ENCODE data around the gene PTPRCAP. TPM values are rescaled to one million over a fixed set of nuclear protein-coding genes. Genes with fewer than 3 reads are reported as not detected.

PTPRCAP gene
- total RNA-seq, 6 donors from 2014 or later = 12.8 to 34.0 (median 18.0) TPM

DNA sequence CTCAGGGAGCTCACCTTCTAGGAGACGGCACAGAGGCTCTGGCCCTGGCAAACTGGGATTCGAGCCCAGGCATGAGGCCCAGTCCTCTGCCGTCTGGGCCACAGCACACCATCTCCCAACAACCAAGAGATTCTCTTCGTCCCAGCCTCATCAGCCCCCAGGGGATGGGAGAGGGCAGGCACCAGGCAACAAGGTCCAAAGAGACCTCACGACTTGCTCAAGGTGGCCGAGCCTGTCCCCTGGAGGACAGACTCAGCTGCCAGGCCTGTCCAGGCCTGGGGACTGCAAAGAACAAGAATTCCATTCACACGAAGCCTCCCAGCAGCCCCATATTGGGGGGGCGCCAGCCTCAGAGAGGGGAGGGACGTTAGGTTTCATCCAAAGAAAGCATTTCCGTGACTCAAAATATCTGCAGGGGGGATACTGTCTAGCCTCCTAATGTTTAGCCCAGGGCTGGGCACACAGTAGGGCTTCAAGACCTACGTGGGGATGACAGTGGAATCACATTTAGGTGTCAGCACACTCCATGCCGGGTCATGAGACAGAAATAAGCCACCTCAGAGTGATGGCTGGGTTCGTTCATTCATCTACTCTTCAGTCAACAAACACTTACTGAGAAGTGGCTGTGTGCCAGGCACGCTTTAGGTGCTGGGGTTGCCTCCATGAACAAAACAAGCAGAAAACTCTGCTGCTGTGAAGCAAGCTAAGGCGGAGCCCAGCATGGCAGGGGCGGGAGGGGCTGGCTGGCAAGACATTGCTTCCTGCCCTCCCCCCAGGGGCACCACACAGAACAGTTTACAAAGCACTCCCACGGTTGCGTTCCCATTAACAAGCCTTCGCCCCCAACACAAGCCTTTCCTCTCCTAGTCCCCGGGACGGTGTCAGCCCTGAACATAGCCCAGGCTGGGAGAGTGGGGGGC lies 20.8 kb downstream of the PTPRCAP start:
- Histone ChIP-seq H3K36me3 (no peaks in the 10 kb centered on the region), H3K4me3 (no peak overlapping the region), H3K4me1 (peaks cover 47 to 63% (median 50%) of the 10 kb centered on the region in 4 donors), H3K27me3 (peaks cover 0 to 3% (median 0%) of the 10 kb centered on the region in 4 donors), H3K9me3 (no peaks in the 10 kb centered on the region), H3K27ac (peak overlapping the region; percentile 42 to 68 (median 52))
- 31 to 39% methylated on average over 12 to 21 of the region's 21 CpGs for WGBS, 2 donors
- ATAC-seq (ENCODE audit: low FRiP score in 2 of 2) (no peak), DNase-seq (peak in 1 of 2 donors; percentile 61)
- TF ChIP-seq EP300 (IDR thresholded peaks at IDR 0.05) = no peak
- no peak for TF ChIP-seq POLR2A (IDR thresholded peaks at IDR 0.05)
- TF ChIP-seq, protein P1, sequence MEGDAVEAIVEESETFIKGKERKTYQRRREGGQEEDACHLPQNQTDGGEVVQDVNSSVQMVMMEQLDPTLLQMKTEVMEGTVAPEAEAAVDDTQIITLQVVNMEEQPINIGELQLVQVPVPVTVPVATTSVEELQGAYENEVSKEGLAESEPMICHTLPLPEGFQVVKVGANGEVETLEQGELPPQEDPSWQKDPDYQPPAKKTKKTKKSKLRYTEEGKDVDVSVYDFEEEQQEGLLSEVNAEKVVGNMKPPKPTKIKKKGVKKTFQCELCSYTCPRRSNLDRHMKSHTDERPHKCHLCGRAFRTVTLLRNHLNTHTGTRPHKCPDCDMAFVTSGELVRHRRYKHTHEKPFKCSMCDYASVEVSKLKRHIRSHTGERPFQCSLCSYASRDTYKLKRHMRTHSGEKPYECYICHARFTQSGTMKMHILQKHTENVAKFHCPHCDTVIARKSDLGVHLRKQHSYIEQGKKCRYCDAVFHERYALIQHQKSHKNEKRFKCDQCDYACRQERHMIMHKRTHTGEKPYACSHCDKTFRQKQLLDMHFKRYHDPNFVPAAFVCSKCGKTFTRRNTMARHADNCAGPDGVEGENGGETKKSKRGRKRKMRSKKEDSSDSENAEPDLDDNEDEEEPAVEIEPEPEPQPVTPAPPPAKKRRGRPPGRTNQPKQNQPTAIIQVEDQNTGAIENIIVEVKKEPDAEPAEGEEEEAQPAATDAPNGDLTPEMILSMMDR (IDR thresholded peaks at IDR 0.05) = no peak
- no peak for TF ChIP-seq POLR2AphosphoS5 (IDR thresholded peaks at IDR 0.05)

DNA sequence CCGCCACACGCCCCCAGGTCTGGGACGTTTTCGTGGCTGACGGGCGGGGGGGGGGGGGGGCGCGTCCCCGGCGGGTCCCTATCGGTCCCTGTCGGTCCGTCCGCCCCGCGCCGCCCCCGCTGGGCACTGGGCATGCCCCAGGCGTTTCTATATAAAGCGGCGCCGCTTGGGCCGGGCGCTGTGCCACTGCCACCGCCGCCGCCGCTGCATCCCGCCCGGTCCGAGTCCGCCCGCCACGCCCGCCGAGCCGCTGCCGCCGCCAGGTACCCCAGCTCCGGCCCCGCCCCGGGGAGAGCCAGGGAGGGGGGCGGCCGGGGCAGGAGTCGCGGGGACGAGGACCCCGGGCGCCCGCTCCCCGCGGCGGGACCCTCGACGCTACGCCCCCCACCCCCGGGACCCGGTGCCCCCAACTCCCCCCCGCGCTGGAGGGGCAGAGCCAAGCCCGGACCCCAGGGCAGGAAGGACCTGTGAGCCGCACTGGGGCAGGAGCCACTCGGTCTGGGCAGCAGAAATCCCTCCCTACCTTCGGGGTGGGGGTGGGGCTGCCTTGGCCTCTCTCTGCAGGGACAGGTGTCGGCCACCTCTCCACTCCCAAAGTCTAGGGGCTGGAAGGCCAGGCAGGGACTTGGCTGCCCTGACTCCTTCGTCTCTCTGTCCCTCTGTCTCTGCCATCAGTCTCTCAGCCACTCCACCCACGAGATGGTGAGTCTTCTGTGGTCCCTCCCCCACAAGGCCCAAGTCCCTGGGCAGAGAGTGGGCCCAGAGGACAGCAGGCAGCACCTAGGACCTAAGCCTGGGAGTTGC lies 21.8 kb downstream of the PTPRCAP start, which contains the start of gene CARNS1:
Gene CARNS1 (plus strand): TSS at position 178 of the 804 bp plus-strand sequence. CDS start 522 bp downstream, at position 700.
- no peak for ATAC-seq (ENCODE audit: low FRiP score in 2 of 2)
- H3K27ac ChIP-seq = peak within 1 kb of the TSS in 3 of 4 donors; percentile 35 to 71 (median 68)
- peaks cover 43 to 57% (median 48%) of the 10 kb centered on the region in 4 donors for H3K4me1 ChIP-seq

DNA sequence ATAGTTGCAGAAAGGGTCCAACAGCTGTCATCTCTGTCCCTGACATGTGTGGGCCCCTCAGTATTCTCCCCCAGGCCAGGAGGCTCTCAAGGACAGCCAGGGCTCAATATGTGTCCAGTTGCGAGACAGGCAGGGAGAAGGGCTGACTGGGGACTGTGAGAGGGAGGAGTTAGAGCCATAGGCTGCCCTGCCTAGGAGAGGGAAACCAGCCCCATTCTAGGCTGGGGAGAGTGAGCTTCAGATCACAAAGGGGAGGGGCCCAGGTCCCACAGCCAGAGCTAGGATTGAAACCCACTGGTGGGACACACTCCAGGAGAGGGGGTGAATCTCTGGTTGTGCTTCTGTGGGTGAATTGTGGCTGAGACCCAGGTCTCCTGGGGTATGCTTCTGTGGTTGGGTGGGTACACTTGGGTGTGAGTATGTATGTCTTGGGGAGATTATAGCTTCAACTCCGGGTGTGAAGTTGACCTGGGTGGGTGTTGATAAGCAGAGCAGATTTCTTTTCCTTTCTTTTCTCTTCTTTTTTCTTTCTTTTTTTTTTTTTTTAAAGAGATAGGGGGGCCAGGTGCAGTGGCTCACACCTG lies 24.1 kb downstream of the PTPRCAP start:
- WGBS, 2 donors = 62 to 72% methylated on average over 2 of the region's 2 CpGs
- H3K27ac ChIP-seq = no peak overlapping the region
- no peaks in the 10 kb centered on the region for H3K9me3 ChIP-seq
- peaks cover 26 to 49% (median 46%) of the 10 kb centered on the region in 4 donors for H3K4me1 ChIP-seq
- ATAC-seq (ENCODE audit: low FRiP score in 2 of 2) = no peak
- no peaks in the 10 kb centered on the region for H3K36me3 ChIP-seq
- no peak for TF ChIP-seq EP300 (IDR thresholded peaks at IDR 0.05)
- TF ChIP-seq, protein P1 (IDR thresholded peaks at IDR 0.05) = no peak
- TF ChIP-seq POLR2AphosphoS5 (IDR thresholded peaks at IDR 0.05) = no peak
- no peak for TF ChIP-seq POLR2A (IDR thresholded peaks at IDR 0.05)
- DNase-seq = no peak
- no peak overlapping the region for H3K4me3 ChIP-seq
- H3K27me3 ChIP-seq = peaks cover 0 to 3% (median 0%) of the 10 kb centered on the region in 4 donors

More for the DNA sequence above, 21.8 kb downstream of the PTPRCAP start, which contains the start of gene CARNS1:
- H3K4me3 ChIP-seq = peak within 1 kb of the TSS in 3 of 4 donors; percentile 25 to 42 (median 39)
- DNase-seq = peak in 1 of 2 donors; percentile 90
- H3K36me3 ChIP-seq = no peaks in the 10 kb centered on the region
- peaks cover 0 to 3% (median 0%) of the 10 kb centered on the region in 4 donors for H3K27me3 ChIP-seq
- H3K9me3 ChIP-seq = no peaks in the 10 kb centered on the region
- WGBS, 2 donors = 27 to 29% methylated on average over 1 to 13 of the region's 67 CpGs
- TF ChIP-seq, protein P1 (IDR thresholded peaks at IDR 0.05) = no peak
- TF ChIP-seq EP300 (IDR thresholded peaks at IDR 0.05) (no peak), POLR2A (IDR thresholded peaks at IDR 0.05) (no peak), POLR2AphosphoS5 (IDR thresholded peaks at IDR 0.05) (no peak)

DNA sequence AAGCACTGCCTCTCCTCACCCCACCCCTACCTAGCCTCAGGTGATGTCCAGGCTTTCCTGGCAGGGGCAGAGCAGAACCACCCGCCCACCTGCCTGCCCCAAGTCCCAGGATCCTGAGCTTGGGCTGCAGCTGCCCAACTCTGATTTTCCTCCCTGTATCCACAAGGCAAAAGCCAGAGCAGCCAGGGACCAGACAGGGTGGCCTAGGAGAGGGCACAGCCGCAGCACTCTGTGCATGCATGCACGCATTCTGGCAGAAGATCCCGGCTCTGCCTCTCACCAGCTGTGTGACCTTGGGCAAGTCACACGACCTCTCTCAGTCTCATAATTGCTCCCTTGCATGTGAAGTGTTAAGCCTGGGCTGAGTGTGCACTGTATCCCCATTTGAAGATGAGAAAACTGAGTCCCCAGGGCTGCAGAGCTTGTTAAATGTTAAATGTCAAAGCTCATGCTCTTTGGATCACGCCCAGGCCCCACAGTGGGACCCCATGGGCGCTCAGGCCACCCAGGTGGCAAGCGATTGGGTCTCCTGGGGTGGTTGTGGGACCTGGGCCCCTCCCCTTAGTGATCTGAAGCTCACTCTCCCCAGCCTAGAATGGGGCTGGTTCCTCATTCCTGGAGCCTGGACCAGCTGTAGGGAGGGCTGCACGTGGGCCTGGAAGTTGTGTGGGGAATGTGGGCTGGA lies 24.8 kb downstream of the PTPRCAP start:
- Histone ChIP-seq H3K4me3 (no peak overlapping the region), H3K27me3 (peaks cover 0 to 3% (median 0%) of the 10 kb centered on the region in 4 donors), H3K36me3 (no peaks in the 10 kb centered on the region), H3K27ac (no peak overlapping the region), H3K4me1 (peaks cover 24 to 46% (median 45%) of the 10 kb centered on the region in 4 donors), H3K9me3 (no peaks in the 10 kb centered on the region)
- WGBS, 2 donors = 83 to 89% methylated on average over 6 to 9 of the region's 9 CpGs
- DNase-seq (no peak), ATAC-seq (ENCODE audit: low FRiP score in 2 of 2) (no peak)
- TF ChIP-seq POLR2A (IDR thresholded peaks at IDR 0.05) = no peak
- TF ChIP-seq EP300 (IDR thresholded peaks at IDR 0.05) = no peak
- TF ChIP-seq POLR2AphosphoS5 (IDR thresholded peaks at IDR 0.05) = no peak
- TF ChIP-seq, protein P1 (IDR thresholded peaks at IDR 0.05) = no peak
